Stimulated activated CD4-positive, alpha-beta T cell treated with anti-CD3 and anti-CD28 coated beads, Interleukin-1b, Interleukin-23, amount 100 ng/mL, for 1 hour (primary cell): ENCODE results near the gene GRAMD2B.

Experiments used
- DNase-seq, 2 donors: peaks; one replicate each; pipeline ENCODE4 v3.0.0-alpha.2; 2020; ENCODE audit warnings: low read depth in 2 of 2

Gene GRAMD2B

GRCh38 chr5:126480824-126481223 lies 57.6 kb downstream of the GRAMD2B start:
- no peak for DNase-seq

GRCh38 chr5:126481243-126481642 lies 58.0 kb downstream of the GRAMD2B start:
- DNase-seq: no peak

GRCh38 chr5:126482591-126482990 lies 59.4 kb downstream of the GRAMD2B start:
- DNase-seq: no peak

- no peak for DNase-seq
These were observed 59.9 kb downstream of the GRAMD2B start for GRCh38 chr5:126483156-126483555.

GRCh38 chr5:126484253-126484652 lies 61.0 kb downstream of the GRAMD2B start:
- DNase-seq: no peak

- DNase-seq: no peak
These were observed 63.1 kb downstream of the GRAMD2B start for GRCh38 chr5:126486332-126486731.

- no peak for DNase-seq
These were observed 64.4 kb downstream of the GRAMD2B start for GRCh38 chr5:126487596-126487995.

- DNase-seq: no peak
These were observed 65.3 kb downstream of the GRAMD2B start for GRCh38 chr5:126488443-126489065.

GRCh38 chr5:126490167-126490940 lies 67.1 kb downstream of the GRAMD2B start:
- no peak for DNase-seq

GRCh38 chr5:126492939-126493338 lies 69.7 kb downstream of the GRAMD2B start:
- DNase-seq: no peak

GRCh38 chr5:126494393-126494792 lies 71.2 kb downstream of the GRAMD2B start:
- DNase-seq: no peak

- DNase-seq: no peak
These were observed 74.3 kb downstream of the GRAMD2B start for GRCh38 chr5:126497506-126497905.

GRCh38 chr5:126499278-126499677 lies 76.1 kb downstream of the GRAMD2B start:
- DNase-seq: no peak

GRCh38 chr5:126499853-126500342 lies 76.7 kb downstream of the GRAMD2B start:
- no peak for DNase-seq

- DNase-seq: no peak
These were observed 78.2 kb downstream of the GRAMD2B start for GRCh38 chr5:126501448-126501847.

GRCh38 chr5:126503602-126504104 lies 80.4 kb downstream of the GRAMD2B start:
- DNase-seq: no peak

GRCh38 chr5:126506079-126506478 lies 82.9 kb downstream of the GRAMD2B start:
- DNase-seq: no peak

GRCh38 chr5:126508251-126508961 lies 85.2 kb downstream of the GRAMD2B start:
- no peak for DNase-seq

- DNase-seq: no peak
These were observed 85.7 kb downstream of the GRAMD2B start for GRCh38 chr5:126508962-126509279.

GRCh38 chr5:126509339-126509738 lies 86.1 kb downstream of the GRAMD2B start:
- DNase-seq: no peak

GRCh38 chr5:126511961-126512360 lies 88.8 kb downstream of the GRAMD2B start:
- no peak for DNase-seq

- DNase-seq: no peak
These were observed 89.2 kb downstream of the GRAMD2B start for GRCh38 chr5:126512451-126512850.

GRCh38 chr5:126513302-126513701 lies 90.1 kb downstream of the GRAMD2B start:
- no peak for DNase-seq
